HepG2 (cell line): Measurements from ENCODE around the gene AP3D1. TPM values are rescaled to one million over a fixed set of nuclear protein-coding genes. Genes with fewer than 3 reads are reported as not detected.

Source experiments
- AFF4 ChIP-seq: sonication (generic); formaldehyde crosslinking; IDR thresholded peaks from 2 replicates; pipeline ENCODE4 v1.4.0; 2020; ENCODE audit warnings: missing genetic modification reagents
- CEBPZ ChIP-seq: IDR thresholded peaks from 2 replicates; pipeline ENCODE4 v1.6.1; 2012; ENCODE audit warnings: low read length, improper control_type of control experiment
- ELF1 ChIP-seq: sonication (generic); formaldehyde crosslinking; IDR thresholded peaks from 2 replicates; pipeline ENCODE4 v1.4.0; 2020; ENCODE audit warnings: missing genetic modification reagents
- EP300 ChIP-seq, 3 experiments: sonication (generic) in 1 of 3; formaldehyde crosslinking in 1 of 3; IDR thresholded peaks; 2 replicates each; pipeline versions ENCODE4 v1.5.1 to v1.6.1; 2011 to 2020; ENCODE audit warnings: low read depth in 2 of 3, low read length in 2 of 3, borderline replicate concordance in 1 of 3, improper control_type of control experiment in 1 of 3, mild to moderate bottlenecking in 1 of 3, missing genetic modification reagents in 1 of 3, moderate library complexity in 1 of 3
- MAZ ChIP-seq, 2 experiments: sonication (generic) in 1 of 2; formaldehyde crosslinking in 1 of 2; IDR thresholded peaks; 2 replicates each; pipeline versions ENCODE4 v1.5.0 to v1.6.1; 2012 to 2020; ENCODE audit warnings: low read depth in 2 of 2, mild to moderate bottlenecking in 2 of 2, borderline replicate concordance in 1 of 2, improper control_type of control experiment in 1 of 2, low read length in 1 of 2, missing genetic modification reagents in 1 of 2, moderate library complexity in 1 of 2
- THAP11 ChIP-seq: IDR thresholded peaks from 2 replicates; pipeline ENCODE4 v1.6.1; 2016; ENCODE audit warnings: missing biosample characterization, missing genetic modification reagents
- THRA ChIP-seq: sonication (generic); formaldehyde crosslinking; IDR thresholded peaks from 2 replicates; pipeline ENCODE4 v1.4.0; 2020; ENCODE audit warnings: missing genetic modification reagents, borderline replicate concordance
- YY1 ChIP-seq: IDR thresholded peaks from 2 replicates; pipeline ENCODE4 v1.6.1; 2011; ENCODE audit warnings: low read length, low read depth, moderate library complexity, mild to moderate bottlenecking; ENCODE audit not compliant: insufficient read depth, insufficient replicate concordance
- ZFY ChIP-seq: sonication (generic); formaldehyde crosslinking; IDR thresholded peaks from 2 replicates; pipeline ENCODE4 v1.4.0; 2020; ENCODE audit warnings: missing genetic modification reagents
- polyA plus RNA-seq, 8 experiments: library from polyadenylated mRNA; depleted of rRNA in 3 of 8; stranded (reverse) in 7 of 8; unstranded in 1 of 8; fragments of >200 nt; fragmentation: Illumina TruSeq in 4 of 8; extraction: Trizol in 4 of 8; gene quantifications; 2 replicates each; pipeline versions ENCODE4 v1.2.1 to v1.2.3, GENCODE V29; 2011 to 2016; ENCODE audit warnings: low read depth in 4 of 8, missing spikeins in 1 of 8, mixed read lengths in 1 of 8; ENCODE audit not compliant: insufficient read depth in 1 of 8
- total RNA-seq, 5 experiments: library from RNA; depleted of rRNA; stranded (reverse); fragments of >200 nt; fragmentation: Illumina TruSeq; extraction: Trizol; gene quantifications; 2 replicates each; pipeline ENCODE4 v1.2.3, GENCODE V29; 2016; ENCODE audit warnings: low read depth in 1 of 5
- TF ChIP-seq, protein P1 (sequence below): sonication (generic); formaldehyde crosslinking; IDR thresholded peaks from 2 replicates; pipeline ENCODE4 v1.5.1; 2020; ENCODE audit warnings: missing genetic modification reagents, mild to moderate bottlenecking, borderline replicate concordance
- TF ChIP-seq, protein P2 (sequence below): sonication (generic); formaldehyde crosslinking; IDR thresholded peaks from 2 replicates; pipeline ENCODE4 v1.9.0; 2022; ENCODE audit warnings: missing genetic modification reagents, mild to moderate bottlenecking, borderline replicate concordance

Gene AP3D1
- total and polyA plus RNA-seq, 2 of the 13 experiments (the other 11 are each of a cell fraction or from before 2014, with no cell fraction given) = 68.0 to 82.6 TPM

DNA sequence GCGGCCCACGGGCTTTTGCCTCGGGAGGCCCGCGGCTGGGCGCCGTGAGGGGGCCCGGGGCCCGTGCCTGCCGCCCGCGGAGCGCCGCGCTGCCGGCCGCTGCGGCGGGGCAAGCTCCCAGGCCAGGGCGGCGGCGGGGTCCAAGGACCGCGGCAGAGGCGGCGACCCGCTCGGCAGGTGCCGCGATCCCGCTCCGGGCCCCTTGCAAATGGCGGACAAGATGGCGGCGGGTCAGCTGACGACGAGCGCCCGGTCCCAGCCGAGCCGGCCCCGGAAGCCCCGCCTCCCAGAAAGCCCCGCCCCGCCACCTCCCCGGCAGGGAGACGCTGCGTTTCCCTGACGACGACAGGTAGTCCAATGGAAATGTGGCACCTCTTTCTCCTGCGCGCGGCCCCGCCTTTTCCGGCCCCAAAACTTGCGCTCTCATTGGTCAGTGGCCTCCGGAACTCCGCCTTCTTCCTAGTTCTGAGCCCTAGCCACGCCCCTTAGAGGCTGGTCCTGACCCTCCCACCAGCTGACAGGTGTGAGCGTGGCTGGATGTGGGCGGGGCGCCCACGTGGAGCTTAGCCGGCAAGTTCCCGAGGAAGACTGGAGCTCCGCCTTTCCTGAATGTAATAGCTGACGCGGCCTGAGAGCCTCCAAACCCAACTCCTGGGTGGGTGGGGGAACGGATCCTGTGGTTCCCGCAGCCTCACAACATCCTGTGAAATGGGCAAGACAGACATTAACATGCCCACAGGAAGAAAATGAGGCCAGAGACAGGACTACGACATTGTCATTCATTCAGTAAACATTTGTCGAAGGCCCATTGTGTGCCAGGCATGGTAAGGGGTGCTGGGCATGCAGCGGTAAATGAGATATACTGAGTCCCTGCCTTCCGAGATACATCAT is at the start of gene AP3D1 (continued):
- TF ChIP-seq, protein P1, sequence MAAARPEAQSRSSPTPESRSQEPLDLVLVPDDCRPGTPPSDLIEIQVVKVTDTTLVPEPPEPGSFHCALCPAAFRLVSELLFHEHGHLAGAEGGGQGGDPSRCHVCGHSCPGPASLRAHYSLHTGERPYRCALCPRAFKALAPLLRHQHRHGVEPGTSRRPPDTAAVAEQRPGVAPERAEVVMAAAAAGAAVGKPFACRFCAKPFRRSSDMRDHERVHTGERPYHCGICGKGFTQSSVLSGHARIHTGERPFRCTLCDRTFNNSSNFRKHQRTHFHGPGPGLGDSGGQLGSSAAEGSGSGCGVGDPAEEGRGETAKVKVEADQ = 0 out of 2 replicates have a peak, but pooled peaks have one; percentile 12
- TF ChIP-seq, protein P2, sequence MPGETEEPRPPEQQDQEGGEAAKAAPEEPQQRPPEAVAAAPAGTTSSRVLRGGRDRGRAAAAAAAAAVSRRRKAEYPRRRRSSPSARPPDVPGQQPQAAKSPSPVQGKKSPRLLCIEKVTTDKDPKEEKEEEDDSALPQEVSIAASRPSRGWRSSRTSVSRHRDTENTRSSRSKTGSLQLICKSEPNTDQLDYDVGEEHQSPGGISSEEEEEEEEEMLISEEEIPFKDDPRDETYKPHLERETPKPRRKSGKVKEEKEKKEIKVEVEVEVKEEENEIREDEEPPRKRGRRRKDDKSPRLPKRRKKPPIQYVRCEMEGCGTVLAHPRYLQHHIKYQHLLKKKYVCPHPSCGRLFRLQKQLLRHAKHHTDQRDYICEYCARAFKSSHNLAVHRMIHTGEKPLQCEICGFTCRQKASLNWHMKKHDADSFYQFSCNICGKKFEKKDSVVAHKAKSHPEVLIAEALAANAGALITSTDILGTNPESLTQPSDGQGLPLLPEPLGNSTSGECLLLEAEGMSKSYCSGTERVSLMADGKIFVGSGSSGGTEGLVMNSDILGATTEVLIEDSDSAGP = peak; percentile 18; the same call in 1 of the 2 replicates
- TF ChIP-seq CEBPZ = no peak
- peak; percentile 16; the same call in 1 of the 2 replicates for TF ChIP-seq THRA (CRISPR knock-in tag)
- no peak for TF ChIP-seq AFF4 (CRISPR knock-in tag)
- peak; percentile 43 for TF ChIP-seq ZFY
- TF ChIP-seq YY1 = peak; percentile 97
- no peak; the same call in 1 of the 2 replicates for TF ChIP-seq MAZ (IDR thresholded peaks at IDR 0.05; ENCODE audit: borderline replicate concordance, low read depth, low read length)
- TF ChIP-seq MAZ (CRISPR knock-in tag; IDR thresholded peaks at IDR 0.05; ENCODE audit: low read depth) = peak; percentile 71; the same call in 1 of the 2 replicates
- TF ChIP-seq THAP11 (CRISPR knock-in tag) = peak; percentile 67
- TF ChIP-seq ELF1 = peak; percentile 93
- no peak; a peak in 1 of 4 replicates for TF ChIP-seq EP300 (IDR thresholded peaks at IDR 0.05; ENCODE audit: low read depth in 2 of 2, low read length in 2 of 2)
- TF ChIP-seq EP300 (CRISPR knock-in tag; IDR thresholded peaks at IDR 0.05; ENCODE audit: borderline replicate concordance) = no peak
